Parathyroid adenoma (tissue), 2 donors: ENCODE results near the gene ATP2C2.

Experiments used
- H2AFZ ChIP-seq: fragments of 300-600 bp; sonication (generic); one replicate; pipeline ENCODE4 v1.7.0; 2017; ENCODE audit warnings: antibody characterized with exemption, mild to moderate bottlenecking
- H3K27ac ChIP-seq: fragments of 300-600 bp; sonication (generic); one replicate; pipeline ENCODE4 v1.7.0; 2017
- H3K27me3 ChIP-seq: fragments of 300-600 bp; sonication (generic); one replicate; pipeline ENCODE4 v1.7.0; 2017; ENCODE audit warnings: low read length; ENCODE audit not compliant: control insufficient read depth, insufficient read depth
- H3K36me3 ChIP-seq: fragments of 300-600 bp; sonication (generic); one replicate; pipeline ENCODE4 v1.7.0; 2017; ENCODE audit warnings: low read length; ENCODE audit not compliant: control insufficient read depth, insufficient read depth
- H3K4me1 ChIP-seq: fragments of 300-600 bp; sonication (generic); one replicate; pipeline ENCODE4 v1.7.0; 2017; ENCODE audit warnings: control low read depth
- H3K4me2 ChIP-seq: fragments of 300-600 bp; sonication (generic); one replicate; pipeline ENCODE4 v1.7.0; 2017; ENCODE audit warnings: low read length
- H3K4me3 ChIP-seq: fragments of 300-600 bp; sonication (generic); one replicate; pipeline ENCODE4 v1.7.0; 2017; ENCODE audit warnings: low read depth, low read length
- H3K79me2 ChIP-seq: fragments of 300-600 bp; sonication (generic); one replicate; pipeline ENCODE4 v1.7.0; 2017; ENCODE audit warnings: control low read depth
- H3K9ac ChIP-seq: fragments of 300-600 bp; sonication (generic); one replicate; pipeline ENCODE4 v1.7.0; 2017; ENCODE audit warnings: mild to moderate bottlenecking
- H3K9me3 ChIP-seq: fragments of 300-600 bp; sonication (generic); one replicate; pipeline ENCODE4 v1.7.0; 2017; ENCODE audit warnings: low read length; ENCODE audit not compliant: control insufficient read depth
- TF ChIP-seq, protein P1 (sequence below): fragments of 300-600 bp; sonication (generic); IDR thresholded peaks from one replicate; pipeline ENCODE4 v1.7.0; 2017; ENCODE audit warnings: antibody characterized with exemption, mild to moderate bottlenecking
- donor health status: primary hyperparathyroidism.

Gene ATP2C2

DNA sequence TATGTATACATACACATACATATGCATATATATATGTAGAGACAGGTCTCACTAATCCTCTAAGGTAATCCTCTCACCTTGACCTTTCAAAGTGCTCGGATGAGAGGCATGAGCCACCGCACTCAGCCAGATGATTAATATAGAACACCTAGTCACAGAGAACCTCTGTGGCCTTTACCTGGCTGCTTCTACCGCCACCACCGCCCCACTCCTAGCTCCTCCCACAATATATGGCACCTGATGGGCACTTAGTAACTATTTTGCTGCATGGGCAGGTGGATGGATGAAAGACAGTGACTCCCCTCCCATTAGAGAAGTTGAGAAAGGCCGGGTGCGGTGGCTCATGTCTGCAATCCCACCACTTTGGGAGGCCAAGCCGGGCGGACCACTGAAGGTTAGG, 16.7 kb upstream of the ATP2C2 start:
- no peaks in the 10 kb centered on the region for H3K4me1 ChIP-seq
- no peak overlapping the region for H3K9ac ChIP-seq
- TF ChIP-seq, protein P1, sequence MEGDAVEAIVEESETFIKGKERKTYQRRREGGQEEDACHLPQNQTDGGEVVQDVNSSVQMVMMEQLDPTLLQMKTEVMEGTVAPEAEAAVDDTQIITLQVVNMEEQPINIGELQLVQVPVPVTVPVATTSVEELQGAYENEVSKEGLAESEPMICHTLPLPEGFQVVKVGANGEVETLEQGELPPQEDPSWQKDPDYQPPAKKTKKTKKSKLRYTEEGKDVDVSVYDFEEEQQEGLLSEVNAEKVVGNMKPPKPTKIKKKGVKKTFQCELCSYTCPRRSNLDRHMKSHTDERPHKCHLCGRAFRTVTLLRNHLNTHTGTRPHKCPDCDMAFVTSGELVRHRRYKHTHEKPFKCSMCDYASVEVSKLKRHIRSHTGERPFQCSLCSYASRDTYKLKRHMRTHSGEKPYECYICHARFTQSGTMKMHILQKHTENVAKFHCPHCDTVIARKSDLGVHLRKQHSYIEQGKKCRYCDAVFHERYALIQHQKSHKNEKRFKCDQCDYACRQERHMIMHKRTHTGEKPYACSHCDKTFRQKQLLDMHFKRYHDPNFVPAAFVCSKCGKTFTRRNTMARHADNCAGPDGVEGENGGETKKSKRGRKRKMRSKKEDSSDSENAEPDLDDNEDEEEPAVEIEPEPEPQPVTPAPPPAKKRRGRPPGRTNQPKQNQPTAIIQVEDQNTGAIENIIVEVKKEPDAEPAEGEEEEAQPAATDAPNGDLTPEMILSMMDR = no peak
- no peak overlapping the region for H3K4me2 ChIP-seq
- no peaks in the 10 kb centered on the region for H3K79me2 ChIP-seq
- H3K4me3 ChIP-seq = no peak overlapping the region
- H3K27me3 ChIP-seq = no peaks in the 10 kb centered on the region
- H3K27ac ChIP-seq = no peak overlapping the region
- H3K9me3 ChIP-seq = no peaks in the 10 kb centered on the region
- no peak overlapping the region for H2AFZ ChIP-seq
- no peaks in the 10 kb centered on the region for H3K36me3 ChIP-seq

GRCh38 chr16:84354306-84354705, 14.0 kb upstream of the ATP2C2 start:
- H3K79me2 ChIP-seq = no peaks in the 10 kb centered on the region
- H3K9me3 ChIP-seq = no peaks in the 10 kb centered on the region
- TF ChIP-seq, protein P1 = no peak
- no peak overlapping the region for H3K9ac ChIP-seq
- no peaks in the 10 kb centered on the region for H3K27me3 ChIP-seq
- no peak overlapping the region for H3K27ac ChIP-seq
- no peaks in the 10 kb centered on the region for H3K36me3 ChIP-seq
- no peak overlapping the region for H3K4me3 ChIP-seq
- H3K4me2 ChIP-seq = no peak overlapping the region
- no peaks in the 10 kb centered on the region for H3K4me1 ChIP-seq
- no peak overlapping the region for H2AFZ ChIP-seq

DNA sequence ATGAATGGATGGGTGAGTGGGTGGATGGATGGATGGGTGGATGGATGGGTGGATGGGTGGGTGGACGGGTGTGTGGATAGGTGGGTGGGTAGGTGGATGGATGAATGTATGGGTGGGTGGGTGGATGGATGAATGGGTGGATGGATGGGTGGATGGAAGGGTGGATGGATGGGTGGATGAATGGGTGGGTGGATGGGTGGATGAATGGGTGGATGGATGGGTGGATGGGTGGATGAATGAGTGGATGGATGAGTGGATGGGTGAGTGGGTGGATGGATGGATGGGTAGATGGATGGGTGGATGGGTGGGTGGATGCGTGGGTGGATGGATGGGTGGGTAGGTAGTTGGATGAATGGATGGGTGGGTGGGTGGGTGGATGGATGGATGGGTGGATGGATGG, 13.2 kb upstream of the ATP2C2 start:
- H3K9me3 ChIP-seq = no peaks in the 10 kb centered on the region
- no peak overlapping the region for H2AFZ ChIP-seq
- H3K9ac ChIP-seq = no peak overlapping the region
- H3K4me2 ChIP-seq = no peak overlapping the region
- no peaks in the 10 kb centered on the region for H3K36me3 ChIP-seq
- H3K4me3 ChIP-seq = no peak overlapping the region
- TF ChIP-seq, protein P1 = no peak
- no peak overlapping the region for H3K27ac ChIP-seq
- no peaks in the 10 kb centered on the region for H3K27me3 ChIP-seq
- H3K4me1 ChIP-seq = no peaks in the 10 kb centered on the region
- no peaks in the 10 kb centered on the region for H3K79me2 ChIP-seq

DNA sequence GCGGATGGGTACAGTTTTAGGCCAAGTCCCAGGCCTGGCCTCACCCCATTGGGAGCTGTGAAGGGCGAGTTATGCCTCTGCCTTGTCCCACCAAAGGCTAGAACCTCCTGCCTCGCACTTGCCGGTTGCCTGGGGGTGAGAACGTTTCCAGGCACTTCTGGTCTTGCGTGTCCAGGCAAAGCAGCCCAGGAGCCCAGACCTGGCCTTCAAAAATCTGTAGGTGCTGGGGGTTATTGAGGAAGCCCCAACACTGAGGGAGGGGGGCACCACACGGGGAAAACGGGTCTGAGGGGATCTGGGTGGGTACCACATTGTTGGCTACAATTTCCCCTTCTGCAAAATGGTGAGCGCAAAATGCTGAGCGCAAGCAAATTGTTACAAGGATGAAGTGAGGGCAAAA, 12.2 kb upstream of the ATP2C2 start:
- H3K4me3 ChIP-seq = no peak overlapping the region
- H3K9ac ChIP-seq = no peak overlapping the region
- H3K27ac ChIP-seq = no peak overlapping the region

DNA sequence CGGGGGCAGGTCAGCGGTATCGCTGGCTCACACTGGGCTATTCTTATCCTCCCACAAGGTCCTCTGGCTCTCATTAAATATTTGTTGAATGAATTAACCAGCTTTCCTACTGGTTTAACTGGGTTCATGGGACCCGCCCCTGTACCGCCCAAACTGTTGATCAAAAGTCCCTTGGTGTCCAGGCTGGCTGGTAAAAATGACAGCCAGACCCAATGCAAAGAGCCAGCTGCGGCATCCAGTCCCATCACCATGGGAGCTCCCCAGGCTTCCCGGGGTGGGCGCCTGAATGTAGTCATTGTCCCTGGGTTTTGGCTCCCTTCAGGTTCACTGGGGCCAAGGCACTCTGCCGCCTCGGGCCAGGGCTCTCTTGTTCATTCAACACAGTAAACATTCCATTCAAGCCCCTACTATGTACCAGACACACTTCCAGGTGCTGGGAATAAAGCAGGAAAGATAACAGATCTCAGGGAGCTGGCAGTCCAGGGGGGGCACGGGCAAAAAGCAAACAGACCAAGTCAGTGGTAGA, 11.7 kb upstream of the ATP2C2 start:
- no peak overlapping the region for H3K9ac ChIP-seq
- TF ChIP-seq, protein P1 = no peak
- H3K27me3 ChIP-seq = no peaks in the 10 kb centered on the region
- H3K79me2 ChIP-seq = no peaks in the 10 kb centered on the region
- no peaks in the 10 kb centered on the region for H3K36me3 ChIP-seq
- no peak overlapping the region for H2AFZ ChIP-seq
- H3K4me3 ChIP-seq = no peak overlapping the region
- no peak overlapping the region for H3K27ac ChIP-seq
- H3K4me1 ChIP-seq = no peaks in the 10 kb centered on the region
- H3K4me2 ChIP-seq = no peak overlapping the region
- H3K9me3 ChIP-seq = no peaks in the 10 kb centered on the region

More for the DNA sequence above, 12.2 kb upstream of the ATP2C2 start:
- H3K27me3 ChIP-seq = no peaks in the 10 kb centered on the region
- H3K9me3 ChIP-seq = no peaks in the 10 kb centered on the region
- no peak overlapping the region for H3K4me2 ChIP-seq
- no peak overlapping the region for H2AFZ ChIP-seq
- H3K4me1 ChIP-seq = no peaks in the 10 kb centered on the region
- TF ChIP-seq, protein P1 = no peak
- H3K79me2 ChIP-seq = no peaks in the 10 kb centered on the region
- H3K36me3 ChIP-seq = no peaks in the 10 kb centered on the region
